AG09309 (cell line): ENCODE measurements around the gene PARD3.
A peak's percentile ranks its signal among the peaks of the same experiment; 100 is the strongest.

Source experiments
- DNase-seq: peaks from one replicate; pipeline ENCODE4 v3.0.0-alpha.2; 2010; ENCODE audit warnings: low read depth
- H3K4me3 ChIP-seq: 2 replicates; pipeline ENCODE4 v1.5.1; 2011; ENCODE audit warnings: mild to moderate bottlenecking, low read depth, low read length, moderate library complexity; ENCODE audit not compliant: control insufficient read depth
- CTCF ChIP-seq: IDR thresholded peaks from 2 replicates; pipeline ENCODE4 v1.5.1; 2011; ENCODE audit warnings: mild to moderate bottlenecking, low read depth, low read length, inconsistent platforms; ENCODE audit not compliant: insufficient read depth, control insufficient read depth; ENCODE audit errors: missing control alignments

The PARD3 gene

GRCh38 chr10:34792881-34793280 is 22.2 kb downstream of the PARD3 start:
- TF ChIP-seq CTCF: no peak
- DNase-seq: no peak
- no peak overlapping the region for H3K4me3 ChIP-seq

- DNase-seq: no peak
- H3K4me3 ChIP-seq: no peak overlapping the region
- TF ChIP-seq CTCF: no peak
Observed at GRCh38 chr10:34791947-34792346, 23.1 kb downstream of the PARD3 start.

- no peak overlapping the region for H3K4me3 ChIP-seq
- no peak for TF ChIP-seq CTCF
- no peak for DNase-seq
Observed at GRCh38 chr10:34791228-34791627, 23.9 kb downstream of the PARD3 start.

DNA sequence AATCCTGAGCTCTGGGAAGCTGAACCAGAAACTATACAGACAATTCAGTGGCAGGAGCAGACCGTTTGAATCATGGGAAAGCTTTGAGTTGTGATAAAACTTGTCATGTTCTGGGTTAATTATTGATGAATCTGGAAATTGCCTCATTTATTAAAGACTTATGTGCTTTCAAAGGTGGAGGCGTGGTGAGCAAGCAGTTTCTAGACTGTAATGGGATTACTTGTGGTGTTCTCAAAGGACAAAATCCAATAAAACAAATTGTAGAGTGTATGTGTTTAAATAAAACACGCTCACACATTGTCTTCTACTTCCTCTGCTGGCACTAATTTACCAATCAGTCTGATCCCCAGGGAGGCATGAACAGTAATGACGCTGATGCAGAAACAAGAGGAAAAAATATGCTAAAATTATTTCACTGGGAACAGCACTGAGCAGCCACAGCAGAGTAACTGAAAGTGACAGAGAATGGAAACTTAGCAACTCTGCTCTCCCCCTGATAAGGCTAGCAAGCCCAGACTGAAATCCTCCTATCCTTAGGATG is 25.1 kb downstream of the PARD3 start:
- no peak for DNase-seq
- H3K4me3 ChIP-seq: no peak overlapping the region
- no peak for TF ChIP-seq CTCF

DNA sequence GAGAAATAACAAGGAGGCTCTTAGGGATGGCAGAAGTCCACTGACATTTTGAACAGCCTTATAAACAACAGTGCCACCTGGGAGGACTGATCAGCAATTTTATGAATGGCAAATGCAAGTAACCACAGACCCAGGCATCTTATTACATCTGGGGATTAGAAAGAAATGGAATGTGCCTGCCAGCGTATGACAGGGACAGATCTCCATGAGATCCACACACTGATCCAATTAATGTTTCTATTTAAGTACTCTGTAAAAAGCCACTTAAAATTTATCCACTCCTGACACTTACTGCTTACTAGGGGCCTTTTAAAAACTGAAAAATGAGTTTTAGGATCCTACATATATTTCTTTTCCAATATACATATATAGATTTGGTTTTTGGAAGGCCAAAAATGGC is 28.6 kb downstream of the PARD3 start:
- peak; percentile 37 for DNase-seq
- H3K4me3 ChIP-seq: no peak overlapping the region
- no peak for TF ChIP-seq CTCF

DNA sequence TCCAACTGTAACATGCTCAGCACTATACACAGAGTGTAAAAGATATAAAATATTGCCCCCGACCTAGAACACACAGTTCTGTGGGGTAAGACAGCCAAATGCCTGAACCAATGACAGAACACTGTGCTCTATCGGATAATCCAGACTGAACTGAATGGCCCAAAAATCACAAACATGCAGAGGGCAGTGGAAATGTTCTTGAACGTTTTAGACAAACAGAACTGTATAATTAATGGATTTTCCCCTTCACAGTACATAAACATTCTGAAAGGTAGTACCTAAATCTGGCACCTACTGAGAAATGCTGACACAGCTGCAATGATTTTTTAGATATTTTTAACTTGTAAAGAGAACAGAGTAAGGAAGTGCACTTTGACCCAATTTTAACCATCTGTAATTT is 33.4 kb downstream of the PARD3 start:
- H3K4me3 ChIP-seq: no peak overlapping the region
- no peak for TF ChIP-seq CTCF
- DNase-seq: no peak

DNA sequence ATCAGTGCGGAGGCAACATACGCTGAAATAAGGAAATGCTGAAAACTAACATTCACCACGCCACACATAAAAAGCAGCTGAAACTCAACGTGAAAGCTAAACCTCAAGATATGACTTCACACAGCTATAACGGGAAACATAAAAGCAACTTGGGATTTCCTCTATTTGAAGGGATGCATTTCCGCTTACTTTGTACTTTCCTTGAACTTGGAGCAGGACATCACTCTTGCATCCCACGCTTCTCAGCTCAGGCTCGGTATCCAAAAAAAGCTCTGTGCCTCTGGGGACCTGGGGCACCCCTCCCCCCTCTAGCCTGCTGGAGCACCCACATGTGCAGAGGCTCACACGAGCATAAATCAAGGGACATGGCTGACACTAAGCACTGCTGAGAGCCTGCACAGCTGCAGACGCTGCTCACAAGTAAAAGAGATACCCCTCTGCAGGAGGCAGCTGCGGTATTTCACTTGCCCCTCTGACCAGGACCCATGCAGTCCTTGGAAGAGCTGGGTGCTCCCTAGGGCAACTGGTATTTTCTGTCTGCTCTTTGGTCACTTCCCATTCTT is 34.2 kb downstream of the PARD3 start:
- H3K4me3 ChIP-seq: no peak overlapping the region
- DNase-seq: no peak
- no peak for TF ChIP-seq CTCF
